HG03175 (cell line): ENCODE data around the gene AP1M1.
"Not testable (repeated sequence)": the region's sequence is repeated elsewhere in the genome, so short reads cannot be mapped to it uniquely, and the experiment has no call there.

ENCODE experiments used
- ATAC-seq: cut with Tn5 transposase; IDR thresholded peaks from one replicate; pipeline ENCODE4 v1.9.1; 2021; ENCODE audit warnings: mild to moderate bottlenecking, moderate library complexity; ENCODE audit not compliant: unreplicated experiment

Gene AP1M1

GRCh38 chr19:16259385-16260159 lies 61.9 kb downstream of the AP1M1 start:
- ATAC-seq: peak; percentile 71

DNA sequence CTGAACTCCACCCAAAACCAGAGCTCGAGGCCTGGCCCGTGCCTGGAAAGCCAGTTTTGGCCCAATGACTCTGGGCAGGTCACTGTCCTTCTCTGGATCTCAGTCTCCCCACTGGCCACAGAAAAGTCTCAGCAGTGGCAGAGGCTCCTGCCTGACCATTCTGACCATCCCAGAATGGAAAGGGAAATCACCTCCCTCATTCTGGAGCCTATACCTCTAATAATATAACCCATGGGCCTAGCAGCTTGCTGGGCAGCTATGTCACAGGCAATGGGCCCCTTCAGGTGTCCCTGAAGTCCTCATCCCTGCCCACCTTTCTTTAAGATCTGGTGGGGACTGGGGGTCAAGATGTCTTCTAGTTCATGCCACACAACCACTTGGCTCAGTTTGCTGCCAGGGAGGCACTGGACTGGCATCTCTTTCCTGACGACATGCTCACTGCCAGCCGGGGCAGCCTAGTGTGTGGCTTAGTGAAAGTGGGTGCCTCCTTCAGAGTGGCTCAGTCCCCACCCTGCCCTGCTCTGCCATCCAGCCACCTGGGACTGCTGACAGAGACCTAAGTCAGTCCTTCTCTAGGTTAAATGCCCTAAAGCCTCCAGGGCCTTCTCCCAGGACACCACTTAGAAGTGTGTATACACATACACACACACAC lies 62.6 kb downstream of the AP1M1 start:
- ATAC-seq: no peak

- no peak for ATAC-seq
Observed at GRCh38 chr19:16260812-16261161, 63.1 kb downstream of the AP1M1 start.

DNA sequence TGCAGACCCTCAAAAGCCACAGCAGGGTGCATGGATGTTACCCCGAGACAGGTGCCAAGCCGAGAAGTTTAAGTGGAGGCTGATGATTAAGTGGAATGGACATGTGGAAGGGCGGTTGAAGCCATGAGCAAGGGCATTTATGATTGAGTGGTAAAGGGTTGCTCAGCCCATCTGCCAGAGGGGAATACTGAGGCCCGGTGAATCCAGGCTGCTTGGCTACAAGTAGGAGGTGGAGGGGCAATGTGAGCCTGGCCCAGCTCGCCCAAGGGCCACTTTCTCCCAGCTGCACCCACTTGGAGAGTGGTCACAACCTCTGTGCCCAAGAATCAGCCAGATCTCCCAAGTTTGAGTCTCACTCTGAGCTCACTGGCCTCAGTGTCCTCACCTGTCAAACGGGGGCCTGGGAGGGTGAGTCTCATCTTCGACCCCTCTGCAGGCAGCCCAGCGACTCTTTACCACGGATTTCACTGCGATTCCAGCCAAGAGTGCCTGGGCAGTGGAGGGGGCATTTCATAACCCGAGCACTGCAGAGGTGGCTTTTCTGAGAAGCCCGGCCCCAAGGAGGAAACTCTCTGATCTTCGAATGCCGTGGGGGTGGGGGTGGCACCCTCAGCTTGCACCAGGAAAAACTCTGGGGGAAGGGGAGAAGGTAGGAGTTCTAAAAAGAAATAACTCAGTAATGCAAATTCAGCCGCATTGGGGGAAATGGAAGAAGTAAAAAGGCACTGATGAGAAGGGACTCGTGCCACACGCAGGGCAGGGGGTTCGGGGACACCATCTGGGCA lies 64.1 kb downstream of the AP1M1 start:
- ATAC-seq: no peak

- ATAC-seq: no peak
Observed at GRCh38 chr19:16262618-16263017, 64.9 kb downstream of the AP1M1 start.

DNA sequence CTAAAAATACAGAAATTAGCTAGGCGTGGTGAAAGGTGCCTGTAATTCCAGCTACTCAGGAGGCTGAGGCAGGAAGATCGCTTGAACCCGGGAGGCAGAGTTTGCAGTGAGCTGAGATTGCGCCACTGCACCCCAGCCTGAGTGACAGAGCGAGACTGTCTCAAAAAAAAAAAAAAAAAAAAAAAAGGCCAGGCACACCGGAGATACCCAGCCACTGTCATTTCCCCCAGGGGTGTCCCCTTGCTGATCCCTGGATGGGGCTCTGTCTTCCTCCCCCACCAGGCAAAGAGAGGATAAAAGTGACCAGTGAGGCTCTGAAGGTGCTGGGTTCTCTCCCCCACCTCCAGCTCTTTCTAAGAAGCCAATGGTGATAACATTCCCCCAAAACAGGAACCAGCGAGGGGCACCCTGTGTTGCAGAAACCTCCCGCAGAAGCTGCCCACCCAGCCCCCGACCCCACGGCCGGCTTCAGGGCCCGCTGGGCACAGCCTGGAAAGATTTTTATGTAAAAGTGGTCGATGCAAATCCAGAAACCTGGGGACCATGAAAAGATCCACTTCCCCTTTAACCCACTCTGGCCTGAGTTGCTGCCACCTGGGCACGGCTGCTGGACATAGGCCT lies 65.5 kb downstream of the AP1M1 start:
- no peak for ATAC-seq

- no peak for ATAC-seq
Observed at GRCh38 chr19:16265205-16265604, 67.5 kb downstream of the AP1M1 start.

DNA sequence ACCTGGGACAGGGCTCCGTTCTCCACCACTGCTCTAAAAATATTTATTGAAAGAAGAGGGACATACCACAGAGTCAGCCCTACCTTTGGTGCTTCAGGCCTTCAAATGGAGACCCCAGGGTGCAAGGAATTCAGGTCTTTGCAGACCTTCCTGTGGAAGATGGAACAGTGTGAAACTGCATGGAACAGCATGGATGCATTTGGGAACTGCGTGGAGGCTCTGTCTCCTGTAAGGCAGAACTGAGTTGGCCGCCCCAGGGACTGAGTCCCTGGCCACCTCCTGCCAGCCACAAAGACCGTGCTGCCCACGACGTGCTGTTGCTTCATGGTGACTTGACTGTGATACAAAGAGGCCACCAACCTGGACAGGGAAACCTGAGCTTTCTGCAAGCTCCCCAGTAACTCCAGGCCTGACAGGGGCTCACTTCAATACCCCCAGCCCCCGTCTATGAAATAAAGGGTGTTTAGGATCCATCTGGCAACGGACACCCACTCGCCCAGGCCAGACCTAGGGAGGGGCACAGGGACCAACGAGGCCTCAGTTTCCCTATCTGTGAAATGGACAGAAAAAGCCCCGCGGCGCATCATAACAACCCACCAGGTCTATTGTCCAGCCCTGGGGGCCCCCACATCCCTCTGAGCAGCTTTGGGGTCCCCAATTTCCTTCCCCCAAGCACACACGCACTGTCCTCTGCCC lies 68.3 kb downstream of the AP1M1 start:
- no peak for ATAC-seq

DNA sequence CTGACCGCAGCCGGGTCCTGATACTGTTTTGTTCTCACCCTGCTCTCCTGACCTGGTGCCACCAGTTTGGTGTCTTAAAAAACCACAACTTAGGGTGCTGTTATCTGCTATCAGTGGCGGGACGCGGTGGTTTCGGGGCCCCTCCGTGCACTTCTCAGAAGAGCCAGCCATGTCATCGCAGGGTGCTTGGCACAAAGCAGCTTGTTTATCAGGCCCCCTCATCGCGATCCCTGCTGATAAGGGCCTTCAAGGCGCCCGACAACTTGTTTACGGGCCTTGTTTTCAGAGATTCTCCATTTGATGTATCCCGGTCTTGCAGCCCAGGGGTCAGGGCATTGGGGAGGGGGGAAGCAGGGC lies 68.9 kb downstream of the AP1M1 start:
- ATAC-seq: no peak

GRCh38 chr19:16268676-16269319 lies 71.1 kb downstream of the AP1M1 start:
- ATAC-seq: no peak

DNA sequence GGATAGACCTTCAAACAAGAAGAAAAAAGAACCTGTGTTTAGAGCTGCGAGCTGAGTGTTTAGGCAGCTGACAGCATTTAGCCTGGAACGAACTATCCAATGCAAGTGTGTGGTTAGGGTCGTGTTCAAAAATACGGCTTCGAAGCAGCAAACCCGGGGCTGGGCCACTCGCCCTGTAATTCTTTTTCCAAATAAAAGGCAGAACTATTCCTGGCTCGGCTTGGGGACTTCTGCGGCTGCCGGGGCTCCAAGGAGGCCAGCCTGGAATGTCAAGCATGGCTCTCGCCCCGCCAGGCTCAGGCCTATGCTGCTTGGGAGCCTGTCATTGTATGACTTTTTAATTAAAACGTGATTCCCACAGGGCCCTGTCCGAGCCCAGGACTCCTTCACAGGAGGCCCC lies 75.2 kb downstream of the AP1M1 start:
- ATAC-seq: no peak

- ATAC-seq: no peak
Observed at GRCh38 chr19:16274447-16274846, 76.7 kb downstream of the AP1M1 start.

DNA sequence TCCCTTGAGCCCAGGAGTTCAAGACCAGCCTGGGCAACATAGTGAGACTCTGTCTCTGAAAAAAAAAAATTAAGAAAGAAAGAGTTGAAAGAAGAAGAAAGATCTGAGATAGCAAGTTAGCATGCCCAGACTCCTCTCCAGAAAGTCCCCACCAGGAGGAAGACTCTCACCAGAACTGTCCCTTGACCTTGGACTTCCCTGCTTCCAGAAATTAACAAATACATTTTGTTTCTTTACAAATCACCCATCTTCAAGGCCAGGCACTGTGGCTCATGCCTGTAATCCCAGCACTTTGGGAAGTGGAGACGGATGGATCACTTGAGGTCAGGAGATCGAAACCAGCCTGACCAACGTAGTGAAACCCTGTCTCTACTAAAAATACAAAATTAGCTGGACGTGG lies 82.6 kb downstream of the AP1M1 start:
- no peak for ATAC-seq

- no peak for ATAC-seq
Observed at GRCh38 chr19:16281743-16282142, 84.0 kb downstream of the AP1M1 start.

DNA sequence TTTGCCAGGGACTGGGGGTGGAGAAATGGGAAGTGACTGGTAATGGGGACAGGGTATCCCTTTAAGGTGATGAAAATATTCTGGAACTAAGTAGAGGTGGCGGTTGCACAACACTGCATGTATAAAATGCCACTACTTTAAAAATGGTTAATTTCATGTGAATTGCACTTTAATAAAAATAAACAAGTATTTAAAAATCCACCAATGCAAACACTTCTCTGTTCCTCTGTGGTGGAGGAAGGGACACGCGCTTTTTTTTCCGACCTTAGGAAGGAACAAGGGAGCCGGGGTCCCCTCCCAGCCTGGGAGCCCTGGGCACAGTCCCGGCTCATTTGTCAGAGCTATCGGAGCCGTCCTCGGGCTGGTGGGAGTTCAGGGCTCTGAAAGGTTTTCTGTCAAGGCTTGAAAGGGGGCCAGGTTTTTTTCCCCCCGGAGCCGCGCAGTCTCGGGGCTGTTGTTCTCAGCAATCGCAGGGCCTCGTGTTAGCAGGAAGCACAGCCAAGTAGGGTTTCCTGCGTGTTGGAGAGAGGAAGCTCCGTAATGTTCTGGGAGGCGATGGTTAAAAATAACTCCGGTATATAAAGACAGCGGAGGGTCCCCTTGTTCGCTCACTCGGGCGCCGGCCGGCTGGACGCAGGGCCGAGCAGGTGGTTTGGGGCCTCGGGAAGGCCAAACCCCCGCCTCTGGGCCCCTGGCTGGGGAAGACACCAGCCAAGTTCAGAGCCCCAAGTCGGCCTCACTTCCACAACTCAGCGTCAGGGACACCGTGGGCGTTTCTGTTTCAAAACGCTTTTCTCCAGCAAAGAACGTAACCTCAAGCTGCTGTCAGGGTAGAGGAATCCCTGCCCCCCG lies 85.7 kb downstream of the AP1M1 start:
- ATAC-seq: no peak

DNA sequence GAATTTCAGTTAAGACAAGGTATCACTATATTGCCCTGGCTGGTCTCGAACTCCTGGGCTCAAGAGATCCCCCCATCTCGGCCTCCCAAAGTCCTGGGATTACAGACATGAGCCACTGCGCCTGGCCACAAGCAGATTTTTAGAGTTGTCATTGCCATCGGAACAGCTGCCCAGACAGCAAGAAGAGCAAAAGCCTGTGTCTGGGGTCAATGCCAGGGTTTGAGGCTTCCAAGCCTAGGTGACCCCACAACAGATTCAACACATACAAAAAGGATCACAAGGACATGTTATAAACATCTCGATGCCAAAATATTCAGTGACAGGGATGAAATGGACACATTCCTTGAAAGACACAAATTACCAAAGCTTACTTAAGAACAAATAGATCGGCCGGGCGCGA lies 86.8 kb downstream of the AP1M1 start:
- no peak for ATAC-seq

DNA sequence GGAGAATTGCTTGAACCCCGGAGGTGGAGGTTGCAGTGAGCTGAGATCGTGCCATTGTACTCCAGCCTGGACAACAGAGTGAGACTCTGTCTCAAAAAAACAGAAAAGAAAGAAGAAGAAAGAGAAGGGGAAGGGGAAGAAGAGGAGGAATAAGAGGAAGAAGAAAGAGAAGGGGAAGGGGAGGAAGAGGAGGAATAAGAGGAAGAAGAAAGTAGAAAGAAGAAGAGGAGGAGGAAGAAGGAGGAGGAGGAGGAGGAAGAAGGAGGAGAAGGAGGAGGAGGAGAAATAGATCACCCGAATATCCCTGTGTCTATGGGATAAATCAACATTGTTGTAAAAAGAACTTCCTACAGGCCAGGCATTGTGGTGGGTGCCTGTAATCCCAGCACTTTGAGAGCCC lies 87.4 kb downstream of the AP1M1 start:
- ATAC-seq: not testable (repeated sequence)

DNA sequence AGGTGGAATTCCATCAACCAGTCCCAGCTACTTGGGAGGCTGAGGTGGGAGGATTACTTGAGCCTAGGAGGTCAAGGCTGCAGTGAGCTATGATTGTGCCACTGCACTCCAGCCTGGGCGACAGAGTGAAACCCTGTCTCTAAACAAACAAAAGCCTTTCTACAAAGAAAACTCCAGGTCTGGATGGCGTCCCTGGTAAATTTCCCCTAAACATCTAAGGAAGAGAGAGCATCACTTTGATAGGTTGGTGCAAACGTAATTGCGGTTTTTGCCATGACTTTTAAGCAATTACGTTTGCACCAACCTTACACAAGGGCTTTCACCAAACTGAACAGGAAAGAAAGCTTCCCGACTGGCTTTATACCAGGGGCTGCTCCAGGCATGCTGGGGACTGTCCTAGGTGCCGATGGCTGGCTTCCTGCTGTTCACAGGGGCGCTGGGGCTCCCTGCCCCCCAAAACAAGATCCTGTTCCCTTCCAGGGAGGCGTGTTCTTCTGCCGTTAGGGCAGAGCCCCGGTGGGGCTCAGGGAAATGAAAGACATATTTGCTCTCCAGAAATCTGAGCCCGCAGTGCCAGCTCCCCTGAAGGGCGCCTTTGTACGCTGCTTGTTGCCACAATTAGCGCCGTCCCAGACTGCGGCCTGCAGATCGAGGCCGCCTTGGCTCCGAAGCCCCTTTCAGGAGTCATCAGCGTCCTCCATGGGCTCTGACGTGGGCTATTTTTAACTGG lies 88.2 kb downstream of the AP1M1 start:
- no peak for ATAC-seq

DNA sequence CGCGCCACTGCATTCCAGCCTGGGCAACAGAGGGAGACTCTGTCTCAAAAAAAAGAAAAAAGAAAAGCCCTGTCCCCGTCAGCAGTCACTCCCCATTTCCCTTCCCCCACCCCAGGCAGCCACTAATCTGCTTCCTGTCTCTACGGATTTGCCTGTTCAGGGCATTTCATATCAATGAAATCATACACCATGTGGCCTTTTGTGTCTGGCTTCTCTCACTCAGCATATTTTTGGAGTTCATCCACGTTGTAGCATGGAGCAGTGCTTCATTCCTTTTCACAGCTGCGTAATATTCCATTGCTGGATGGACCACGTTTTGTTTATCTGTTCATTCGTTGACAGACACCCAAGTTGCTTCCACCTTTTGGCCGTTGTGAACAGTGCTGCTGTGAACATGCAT lies 90.8 kb downstream of the AP1M1 start:
- no peak for ATAC-seq
